CD4-positive, alpha-beta T cell treated with Interferon gamma for 1 hour (primary cell): ENCODE measurements around the gene LRRN4CL.
A peak's percentile ranks its signal among the peaks of the same experiment; 100 is the strongest.
"Not testable (repeated sequence)": the region's sequence is repeated elsewhere in the genome, so short reads cannot be mapped to it uniquely, and the experiment has no call there.

Source experiments
- DNase-seq: peaks from one replicate; pipeline ENCODE4 v3.0.0-alpha.2; 2020

The LRRN4CL gene

DNA sequence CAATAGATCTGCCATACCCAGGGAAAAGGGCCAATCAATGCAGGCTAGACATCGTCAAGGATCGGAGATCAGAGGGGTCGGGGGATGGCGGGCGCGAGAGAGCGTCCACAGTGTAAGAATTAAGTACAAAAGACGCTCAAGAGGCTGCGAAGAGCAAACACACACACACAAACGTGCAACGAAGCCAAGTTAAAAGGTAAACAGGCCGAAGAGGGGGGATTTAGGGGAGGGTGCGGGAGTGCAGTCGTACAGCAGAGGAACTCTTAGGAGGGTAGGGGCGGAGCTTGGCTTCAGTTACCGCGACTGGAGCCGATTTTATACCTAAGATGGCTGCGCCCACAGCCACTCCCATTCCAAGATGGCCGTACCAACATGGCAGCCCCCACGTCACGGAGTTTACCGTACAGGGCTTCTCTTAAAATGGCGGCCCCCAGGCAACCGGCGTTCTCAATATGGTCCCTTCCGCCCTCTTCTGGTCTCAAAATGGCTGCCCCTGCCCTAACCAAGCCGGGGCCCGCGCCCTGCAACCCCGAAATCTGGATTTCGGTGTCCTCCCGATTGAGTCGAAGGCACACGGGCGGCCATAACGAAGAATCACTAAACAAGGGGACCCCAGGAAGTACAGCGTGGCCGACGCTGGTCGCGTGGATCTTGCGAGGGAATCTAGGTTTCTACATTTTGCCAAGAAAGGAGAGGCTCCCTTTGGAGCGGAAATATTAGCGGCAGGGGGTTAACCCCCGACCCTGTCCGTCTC lies 20.1 kb upstream of the LRRN4CL start:
- peak; percentile 98 for DNase-seq

DNA sequence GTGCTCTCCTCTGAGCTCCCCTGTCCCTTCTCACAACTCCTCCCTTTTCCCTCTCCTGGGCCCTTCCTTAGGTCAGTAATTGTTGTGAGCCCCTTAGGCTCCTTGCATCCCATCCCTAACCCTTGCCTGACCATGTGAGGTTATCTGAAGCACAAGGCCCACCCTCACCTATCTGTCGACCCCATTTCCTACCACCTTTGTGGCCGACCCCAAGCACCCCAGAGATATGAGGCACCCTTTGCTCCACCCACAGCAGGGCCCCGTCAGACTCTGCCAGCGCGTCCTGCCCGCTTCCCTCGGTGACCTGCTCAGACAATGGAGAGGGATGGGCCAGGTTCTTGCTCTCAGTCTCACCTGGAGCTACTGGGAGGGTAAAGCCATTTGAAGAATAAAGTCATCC lies 19.5 kb upstream of the LRRN4CL start:
- DNase-seq, result peak; percentile 35

DNA sequence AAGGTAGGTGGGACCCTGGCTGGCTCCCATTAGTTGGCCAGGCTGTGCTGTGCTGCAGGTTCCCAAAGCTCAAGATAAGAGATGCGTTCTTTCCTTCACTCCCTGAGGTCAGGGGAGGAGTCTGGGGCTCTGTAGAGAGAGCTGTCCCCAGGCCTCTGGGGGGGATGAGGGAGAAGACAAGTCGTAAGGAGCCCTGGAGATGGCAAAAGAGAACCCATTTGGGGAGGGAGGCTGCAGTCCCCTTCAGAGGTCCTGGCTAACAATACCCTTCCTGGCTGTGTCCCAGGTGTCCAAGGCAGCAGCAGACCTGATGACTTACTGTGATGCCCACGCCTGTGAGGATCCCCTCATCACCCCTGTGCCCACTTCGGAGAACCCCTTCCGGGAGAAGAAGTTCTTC lies 19.1 kb upstream of the LRRN4CL start:
- no peak for DNase-seq

DNA sequence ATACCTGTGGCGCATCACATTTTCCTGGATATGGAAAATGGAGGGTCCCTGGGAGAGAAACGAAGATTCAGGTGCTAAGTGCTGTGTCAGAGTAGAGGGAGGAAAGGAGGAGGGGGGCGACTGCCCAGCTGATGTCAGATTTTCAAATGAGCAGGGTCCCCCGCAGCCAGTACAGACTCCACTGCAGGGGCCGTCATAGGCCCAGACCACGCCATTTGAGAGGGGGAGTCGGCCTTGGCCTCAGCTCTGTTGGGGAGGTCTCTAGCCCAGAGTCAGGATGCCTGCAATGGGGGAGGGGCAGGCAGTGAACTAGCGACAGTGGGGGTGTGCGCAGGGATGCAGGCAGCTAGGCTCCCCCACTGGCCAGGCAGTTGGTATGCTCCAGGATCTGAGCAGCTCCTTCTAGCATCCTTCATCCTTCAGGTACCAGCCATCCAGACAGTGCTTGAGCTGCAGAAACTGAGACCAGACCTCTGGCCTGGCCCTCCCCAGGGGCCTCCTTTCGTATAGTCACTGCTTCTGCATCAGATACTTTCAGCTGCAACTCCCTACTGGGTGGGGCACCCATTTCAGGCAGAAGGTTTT lies 18.0 kb upstream of the LRRN4CL start, which contains the start of the genes BSCL2 and GNG3:
TSS of gene BSCL2 (minus strand) at position 148 of the 585 bp plus-strand sequence. CDS start 229 bp downstream, outside the sequence.
TSS of gene GNG3 (plus strand) at position 400 of the 585 bp plus-strand sequence. CDS start 620 bp downstream, outside the sequence.
- no peak for DNase-seq

DNA sequence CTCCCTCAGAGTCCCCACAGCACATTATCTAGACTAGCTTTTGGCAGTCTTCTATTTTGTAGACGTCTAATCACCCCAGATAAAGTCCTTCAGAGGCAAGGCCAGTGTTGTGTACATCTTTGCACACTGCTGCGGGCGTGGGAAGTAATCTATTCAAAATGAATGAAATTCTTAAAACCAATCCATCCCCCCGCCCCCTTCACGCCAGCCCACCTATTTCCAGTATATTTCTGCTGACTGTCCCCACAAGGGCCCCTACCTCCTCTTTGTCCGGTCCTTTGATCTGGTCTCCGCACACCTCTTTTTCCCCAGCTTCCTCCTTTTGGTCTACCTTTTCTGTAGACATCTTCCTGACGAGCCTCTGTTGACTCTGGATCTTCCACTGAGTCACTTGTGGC lies 17.5 kb upstream of the LRRN4CL start:
- no peak for DNase-seq

DNA sequence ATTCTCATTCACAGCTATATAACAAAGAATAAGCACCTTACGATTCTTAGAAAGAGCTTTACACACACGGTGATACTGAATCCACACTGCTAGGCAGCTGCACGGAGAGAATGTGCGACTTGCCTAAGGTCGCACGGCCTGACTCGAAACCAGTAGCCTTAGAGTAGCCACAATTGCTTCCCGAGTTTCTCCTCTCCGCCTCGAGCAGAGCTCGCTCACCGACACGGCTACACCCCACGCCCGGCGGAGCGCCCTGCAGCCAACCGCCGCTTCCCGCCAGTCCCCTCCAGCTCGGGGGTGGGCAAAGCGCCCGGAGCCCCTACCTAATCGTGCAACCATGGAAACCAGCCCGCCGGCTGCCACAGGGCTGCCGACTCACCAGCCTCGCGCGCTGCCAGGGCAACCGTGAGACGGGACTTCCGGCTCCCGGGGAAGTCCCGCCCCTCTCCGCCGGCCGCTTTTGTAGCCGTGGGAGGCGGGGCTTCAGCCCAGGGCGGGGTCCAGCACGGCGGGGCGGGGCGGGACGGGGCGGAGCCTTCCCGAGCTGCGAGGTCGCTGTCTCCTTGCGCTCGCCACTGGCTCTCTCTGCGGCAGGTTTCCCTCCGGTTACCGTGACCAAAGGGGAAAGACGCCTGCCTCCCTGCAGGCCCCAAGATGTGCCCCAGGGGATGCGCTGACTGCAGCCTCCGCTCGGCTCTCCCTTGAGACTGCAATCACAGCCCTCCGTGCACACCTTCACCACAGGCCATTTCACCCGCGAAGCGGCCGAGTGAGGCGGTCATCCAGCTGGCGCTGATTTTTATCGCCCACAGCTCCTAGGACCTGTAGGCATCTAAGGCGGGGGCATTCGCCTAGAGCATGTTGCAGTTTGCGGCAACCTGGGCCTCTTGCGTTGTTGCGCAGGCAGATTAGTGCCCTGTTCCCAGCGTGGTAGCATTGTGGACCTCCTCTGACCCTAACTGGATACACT lies 16.8 kb upstream of the LRRN4CL start:
- DNase-seq, result peak; percentile 93

DNA sequence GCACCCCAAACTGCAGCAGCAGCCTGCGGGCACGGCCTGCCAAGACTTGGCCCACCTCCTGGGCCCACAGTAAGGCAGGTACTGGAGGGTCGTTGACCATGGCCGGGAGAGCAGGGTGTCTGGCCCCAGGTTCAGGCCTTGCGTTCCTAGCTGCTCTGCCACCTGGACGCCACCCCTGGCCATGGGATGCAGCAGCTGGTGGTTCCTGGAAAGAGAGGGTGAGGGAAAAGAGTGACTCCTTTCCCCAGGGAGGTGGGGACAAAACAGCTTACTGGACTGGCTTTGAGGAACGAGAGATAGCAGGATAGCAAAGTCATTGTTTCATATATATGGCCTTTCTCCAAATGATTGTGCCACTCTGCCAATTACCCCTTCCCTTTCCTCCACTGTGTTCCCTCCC lies 16.1 kb upstream of the LRRN4CL start:
- DNase-seq, result no peak

DNA sequence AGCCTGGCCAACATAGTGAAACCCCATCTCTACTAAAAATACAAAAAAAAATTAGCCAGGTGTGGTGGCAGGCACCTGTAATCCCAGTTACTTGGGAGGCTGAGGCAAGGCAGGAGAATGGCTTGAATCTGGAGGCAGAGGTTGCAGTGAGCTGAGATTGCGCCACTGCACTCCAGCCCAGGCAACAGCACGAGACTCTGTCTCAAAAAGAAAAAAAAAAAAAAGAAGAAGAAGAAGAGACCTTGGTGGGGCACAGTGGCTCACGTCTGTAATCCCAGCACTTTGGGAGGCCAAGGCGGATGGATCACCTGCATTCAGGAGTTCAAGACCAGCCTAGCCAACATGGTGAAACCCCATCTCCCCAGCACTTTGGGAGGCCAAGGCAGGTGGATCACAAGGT lies 14.6 kb upstream of the LRRN4CL start:
- DNase-seq, result not testable (repeated sequence)

DNA sequence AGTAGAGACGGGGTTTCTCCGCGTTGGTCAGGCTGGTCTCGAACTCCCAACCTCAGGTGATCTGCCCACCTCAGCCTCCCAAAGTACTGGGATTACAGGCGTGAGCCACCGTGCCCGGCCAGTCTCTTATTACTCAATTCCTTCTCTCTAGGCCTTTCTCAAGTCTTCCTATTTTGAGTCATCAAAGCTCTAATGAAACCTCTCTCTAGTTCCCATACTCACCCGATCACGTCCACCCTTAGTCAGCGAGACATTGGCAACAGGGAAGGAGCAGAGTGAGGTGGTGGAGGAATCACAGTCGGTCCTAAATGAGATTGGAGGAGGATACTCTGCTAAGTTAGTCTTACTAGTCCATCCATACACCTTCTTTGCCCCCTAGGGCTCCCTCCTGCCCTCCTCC lies 12.9 kb upstream of the LRRN4CL start:
- DNase-seq, result peak; percentile 22

DNA sequence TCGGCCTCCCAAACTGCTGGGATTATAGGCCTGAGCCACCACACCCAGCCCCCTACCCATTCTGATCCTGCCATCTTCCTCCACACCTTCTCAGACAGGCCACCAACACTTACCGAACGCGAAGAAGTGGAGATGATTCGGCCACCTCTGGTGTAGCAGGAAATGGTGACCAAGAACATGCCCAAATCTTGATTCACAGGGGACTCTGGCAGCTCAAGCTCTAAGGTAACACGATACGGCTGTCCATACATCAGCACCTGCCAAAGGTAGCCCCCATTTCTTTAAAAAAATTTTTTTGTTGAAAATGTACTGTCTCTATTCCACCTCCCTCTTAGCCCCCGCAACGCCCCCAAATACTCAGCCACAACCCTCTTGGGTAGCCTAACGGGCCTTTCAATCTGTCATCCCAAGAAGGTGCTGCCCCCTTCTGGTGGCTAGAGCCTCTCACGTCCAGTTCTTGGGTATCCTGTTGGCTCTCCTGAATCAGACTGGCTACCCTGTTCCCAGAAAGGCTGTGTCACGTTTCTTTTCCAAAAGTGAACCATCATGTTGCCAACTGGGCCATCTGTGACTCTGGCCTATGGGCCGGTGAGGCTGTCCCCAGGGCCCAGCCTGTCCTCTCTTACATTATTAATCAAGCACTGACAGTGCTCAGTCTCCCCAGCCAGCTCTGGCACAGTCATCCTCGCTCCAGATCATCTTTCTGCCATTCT lies 5.3 kb upstream of the LRRN4CL start:
- peak; percentile 74 for DNase-seq

DNA sequence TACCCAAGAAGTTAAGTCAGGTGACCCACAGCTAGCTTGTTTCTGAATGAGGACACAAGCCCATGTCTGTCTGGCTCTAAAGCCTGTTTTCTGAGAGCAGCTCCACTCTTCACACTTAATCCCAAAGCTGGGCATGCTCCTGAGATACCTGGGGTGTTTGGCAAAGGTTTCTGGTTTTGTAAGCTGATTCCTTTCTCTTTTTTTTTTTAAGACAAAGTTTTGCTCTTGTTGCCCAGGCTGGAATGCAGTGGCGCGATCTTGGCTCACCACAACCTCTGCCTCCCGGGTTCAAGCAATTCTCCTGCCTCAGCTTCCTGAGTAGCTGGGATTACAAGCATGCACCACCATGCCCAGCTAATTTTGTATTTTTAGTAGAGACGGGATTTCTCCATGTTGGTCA lies 4.3 kb upstream of the LRRN4CL start:
- DNase-seq, result not testable (repeated sequence)

DNA sequence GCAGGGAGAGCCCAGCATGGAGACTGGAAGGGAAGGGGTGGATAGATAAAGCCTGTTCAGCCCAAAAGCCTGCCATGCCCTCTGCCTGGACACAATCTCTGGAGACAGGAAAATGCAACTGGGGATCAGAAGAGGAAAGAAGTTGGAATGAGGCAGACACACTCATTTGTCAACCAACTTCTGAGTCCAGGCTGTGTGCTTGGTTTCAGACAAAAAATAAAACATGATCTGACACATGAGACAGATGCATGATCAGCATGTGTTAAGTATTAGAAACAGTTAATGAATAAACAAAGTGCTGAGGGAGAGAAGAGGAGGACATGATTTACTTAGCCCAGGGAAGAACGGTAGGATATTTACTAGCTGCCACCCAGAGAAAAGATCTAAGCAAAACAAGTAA lies 839 bp downstream of the LRRN4CL start:
- DNase-seq, result no peak

DNA sequence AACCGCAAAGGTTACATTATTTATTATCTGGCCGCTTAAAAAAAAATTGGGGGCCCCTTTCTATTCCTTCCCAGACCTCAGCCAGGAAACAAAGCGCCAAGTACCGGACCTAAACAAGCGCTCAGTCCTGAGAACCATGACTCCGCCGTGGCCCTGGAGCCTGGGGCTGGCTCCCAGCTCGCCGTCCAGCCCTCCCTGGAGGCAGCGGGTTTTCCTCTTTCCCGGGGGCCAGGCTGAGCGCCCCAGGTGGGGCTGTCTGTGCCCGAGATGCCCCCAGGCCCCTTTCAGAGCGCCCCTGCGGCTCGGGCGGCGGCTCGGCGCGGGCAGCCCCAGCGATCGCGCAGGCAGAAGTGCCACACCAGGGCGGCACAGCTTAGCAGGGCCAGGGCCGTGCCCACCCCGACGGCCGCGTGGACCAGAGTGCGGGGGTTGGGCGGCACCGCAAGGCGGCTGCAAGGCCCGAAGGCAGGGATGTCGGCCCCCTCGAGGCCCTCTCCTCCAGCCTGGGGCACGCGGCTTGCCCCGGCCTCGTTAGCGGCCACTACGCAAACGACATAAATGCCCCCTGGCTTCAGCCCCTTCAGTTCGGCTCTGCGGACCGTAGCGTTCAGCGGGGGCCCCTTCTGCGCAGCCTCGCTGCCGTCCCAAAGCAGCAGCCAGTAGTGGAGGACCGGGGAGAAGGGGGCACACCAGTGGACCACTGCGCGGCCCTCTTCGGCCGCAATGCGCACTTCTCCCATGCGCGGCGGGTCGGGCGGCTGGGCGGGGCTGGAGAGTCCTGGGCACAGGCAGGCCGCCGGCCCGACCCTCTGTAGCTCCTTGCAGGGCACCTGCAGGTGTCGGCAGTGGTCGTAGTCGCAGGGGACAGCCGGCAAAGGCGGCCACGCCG lies 1.6 kb downstream of the LRRN4CL start:
- DNase-seq, result no peak

DNA sequence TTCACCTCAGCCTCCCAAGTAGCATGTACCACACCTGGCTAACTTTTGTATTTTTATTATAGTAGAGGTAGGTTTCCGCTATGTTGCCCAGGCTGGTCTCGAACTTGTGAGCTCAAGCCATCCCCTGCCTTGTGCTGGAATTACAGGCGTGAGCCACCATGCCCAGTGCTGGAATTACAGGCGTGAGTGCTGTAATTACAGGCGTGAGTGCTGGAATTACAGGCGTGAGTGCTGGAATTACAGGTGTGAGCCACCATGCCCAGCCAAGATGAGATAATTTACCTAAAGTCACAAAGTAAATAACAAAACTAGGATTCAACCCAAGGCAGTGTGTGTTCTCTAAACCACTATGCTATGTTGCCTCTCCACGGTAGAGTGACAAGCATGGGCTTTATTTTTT lies 6.8 kb downstream of the LRRN4CL start:
- no peak for DNase-seq

DNA sequence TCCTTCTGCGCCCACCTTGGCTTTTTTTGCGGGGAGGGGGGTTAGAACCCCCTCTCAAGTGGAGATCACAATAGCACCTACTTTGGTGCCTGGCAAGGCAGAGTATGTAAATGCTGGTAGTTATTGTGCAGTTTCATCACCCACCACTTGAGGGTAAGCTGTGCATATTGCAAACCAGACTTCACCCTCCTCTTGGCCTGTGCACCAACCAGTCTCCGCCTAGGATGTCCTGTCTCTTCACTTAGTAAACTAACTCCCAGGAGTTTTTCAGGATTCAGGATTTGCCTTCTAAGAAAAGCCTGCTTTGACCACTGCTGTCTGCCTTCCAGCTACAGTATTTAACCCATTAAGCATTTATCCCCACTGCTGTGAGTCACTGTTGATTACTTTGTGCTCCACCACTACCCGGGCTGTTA lies 8.5 kb downstream of the LRRN4CL start:
- DNase-seq, result peak; percentile 29

DNA sequence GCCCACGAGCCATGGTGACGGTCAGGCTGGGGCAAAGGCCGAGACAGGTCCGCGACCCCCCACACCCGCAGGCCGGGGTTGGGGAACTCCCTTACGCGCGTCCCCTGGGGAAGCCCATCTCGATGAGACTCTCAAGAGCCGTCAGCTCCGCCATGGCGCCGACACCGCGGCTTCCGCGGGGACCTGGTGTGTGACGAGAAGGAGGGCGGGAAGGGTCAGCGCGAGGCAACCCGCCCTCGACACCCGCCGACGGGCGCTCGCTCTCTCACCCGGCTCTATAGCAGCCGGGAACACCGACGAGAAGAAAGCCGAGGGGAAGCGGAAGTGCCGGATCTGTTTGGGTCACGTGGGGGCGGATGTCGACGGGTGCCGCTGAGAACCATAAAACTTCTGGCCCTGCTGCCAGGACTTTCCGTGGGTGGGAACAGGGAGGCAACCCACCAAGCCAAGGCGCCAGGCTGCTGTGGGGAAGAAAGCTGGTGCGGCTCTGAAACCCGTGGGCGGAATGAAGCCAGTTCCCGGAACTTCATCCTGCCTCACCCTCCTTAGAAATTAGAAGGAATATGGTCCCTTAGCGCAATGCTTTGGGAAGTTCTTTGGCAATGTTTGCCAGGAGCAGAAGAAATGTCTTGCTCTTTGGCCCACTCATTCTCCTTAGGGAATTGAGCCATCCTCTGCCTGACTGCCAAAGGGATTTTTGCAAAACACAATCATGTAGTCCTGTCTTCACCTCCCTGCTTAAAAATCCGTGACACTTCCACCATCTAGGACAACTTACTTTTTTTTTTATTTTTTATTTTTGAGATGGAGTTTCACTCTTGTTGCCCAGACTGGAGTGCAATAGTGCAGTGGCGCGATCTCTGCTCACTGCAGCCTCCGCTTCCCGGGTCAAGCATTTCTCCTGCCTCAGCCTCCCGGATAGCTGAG lies 10.3 kb downstream of the LRRN4CL start, which contains the start of gene UBXN1:
TSS of gene UBXN1 (minus strand) at position 304 of the 927 bp plus-strand sequence. CDS start at position 154, 150 bp downstream.
- peak; percentile 83 for DNase-seq

DNA sequence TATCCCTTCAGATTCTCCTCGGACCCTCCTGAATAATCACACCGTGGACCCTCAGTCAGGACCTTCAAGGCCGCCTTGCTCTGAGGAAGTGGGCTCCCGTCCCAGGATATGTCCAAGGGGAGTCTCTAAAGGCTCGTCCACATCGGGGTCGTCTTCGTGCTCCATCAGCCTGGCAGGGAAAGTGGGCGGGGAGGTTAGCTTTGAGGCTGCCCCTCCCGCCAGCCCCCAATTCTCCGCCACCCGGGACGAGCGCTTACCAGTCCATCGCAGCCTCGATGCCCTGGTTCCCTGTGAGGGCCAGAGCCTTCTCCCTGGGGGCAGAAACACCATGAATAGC lies 10.9 kb downstream of the LRRN4CL start:
- no peak for DNase-seq

DNA sequence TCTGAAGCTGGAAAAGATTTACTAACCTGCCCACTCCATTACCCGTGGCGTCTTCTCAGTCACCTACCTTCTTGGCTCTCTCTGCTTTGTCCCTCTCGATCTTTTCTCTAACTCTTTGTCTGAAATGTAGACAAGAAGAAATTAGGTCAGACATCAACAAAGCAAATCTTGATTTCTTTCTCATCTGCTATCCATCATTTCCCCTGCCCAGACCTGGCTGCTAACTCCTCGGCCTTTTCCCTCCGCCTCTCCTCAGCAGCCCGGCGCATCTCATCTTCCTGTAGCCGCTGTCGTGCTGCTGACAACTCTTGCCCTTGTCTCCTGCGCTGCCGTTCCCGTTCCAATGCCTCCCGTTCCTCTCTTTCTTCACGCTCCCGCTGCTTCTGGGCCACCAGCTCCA lies 11.6 kb downstream of the LRRN4CL start:
- DNase-seq, result no peak

DNA sequence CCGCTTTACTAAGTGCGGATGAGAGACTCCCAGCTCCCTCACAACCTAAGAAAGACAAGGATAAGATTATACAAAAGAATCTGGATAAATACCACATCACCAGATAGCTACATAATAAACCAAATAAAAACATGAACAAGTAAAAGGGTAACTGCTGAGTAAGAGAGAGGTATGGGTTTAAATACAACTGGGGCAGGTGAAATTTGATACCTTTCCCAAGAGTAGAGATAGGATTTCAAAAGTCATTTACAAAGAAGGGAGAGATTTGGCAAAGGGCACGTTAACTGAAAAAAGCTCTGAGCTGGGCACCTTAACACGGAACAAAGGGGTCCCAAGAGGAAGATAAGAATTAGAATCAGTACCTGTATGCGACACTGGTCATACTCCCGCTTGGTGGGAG lies 12.2 kb downstream of the LRRN4CL start:
- no peak for DNase-seq

DNA sequence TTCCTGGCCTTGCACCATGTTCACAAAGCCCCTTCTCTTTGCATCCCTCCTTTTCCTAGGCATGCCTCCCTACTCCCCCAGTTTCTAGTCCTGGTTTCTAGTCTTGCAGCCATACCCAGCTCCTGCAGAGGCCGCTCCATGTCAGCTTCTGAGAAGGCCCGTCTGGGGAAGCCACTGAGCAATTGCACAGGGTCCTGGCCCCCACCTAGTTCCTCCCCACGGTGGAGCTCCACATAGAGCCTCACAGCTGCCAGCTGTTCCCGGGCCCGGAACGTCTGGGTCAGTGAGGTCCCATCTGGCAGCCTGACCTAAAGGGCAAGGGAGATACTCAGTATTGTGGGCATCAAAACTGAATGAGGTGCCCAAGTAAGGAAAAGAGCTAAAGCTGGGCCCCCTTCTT lies 12.6 kb downstream of the LRRN4CL start:
- DNase-seq, result no peak
